ENCODE measurements around the gene GBA2.

Gene GBA2

DNA sequence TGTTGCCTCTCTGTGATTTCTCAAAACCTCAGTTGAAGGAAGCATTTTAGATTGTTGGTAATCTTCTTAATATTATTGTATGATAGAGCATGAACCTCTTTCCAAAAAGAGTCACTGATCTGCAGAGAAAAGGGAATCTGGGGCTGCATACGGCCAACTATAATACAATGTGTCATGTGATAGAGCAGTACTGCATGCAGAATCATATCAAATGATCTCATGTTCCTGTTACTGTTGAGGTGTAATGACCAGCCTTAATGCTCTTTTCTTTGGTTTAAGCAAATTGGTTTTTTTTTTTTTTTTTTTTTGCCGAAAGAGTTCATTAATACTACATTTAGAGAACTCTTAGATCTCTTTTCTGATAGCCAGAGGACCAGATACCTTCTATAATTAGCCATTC lies 18.0 kb upstream of the GBA2 start:
- FAIRE-seq: no peak
- no peak for DNase-seq (ENCODE audit: low spot score)

DNA sequence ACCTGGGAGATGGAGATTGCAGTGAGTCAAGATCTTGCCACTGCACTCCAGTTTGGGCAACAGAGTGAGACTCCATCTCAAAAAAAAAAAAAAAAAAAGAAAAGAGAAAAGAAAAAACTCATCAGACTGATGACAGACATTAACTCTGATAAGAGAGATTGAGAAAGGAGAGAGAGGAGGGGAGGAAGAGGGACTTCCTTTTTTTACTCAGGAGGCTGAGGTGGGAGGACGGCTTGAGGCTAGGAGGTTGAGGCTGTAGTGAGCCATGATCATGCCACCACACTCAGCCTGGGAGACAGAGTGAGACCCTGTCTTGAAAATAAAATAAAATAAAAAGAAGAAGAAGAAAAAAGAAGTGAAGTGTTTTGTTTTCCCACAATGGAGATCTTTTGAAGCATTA lies 14.8 kb upstream of the GBA2 start:
- DNase-seq (ENCODE audit: low spot score): no peak
- no peak for FAIRE-seq

DNA sequence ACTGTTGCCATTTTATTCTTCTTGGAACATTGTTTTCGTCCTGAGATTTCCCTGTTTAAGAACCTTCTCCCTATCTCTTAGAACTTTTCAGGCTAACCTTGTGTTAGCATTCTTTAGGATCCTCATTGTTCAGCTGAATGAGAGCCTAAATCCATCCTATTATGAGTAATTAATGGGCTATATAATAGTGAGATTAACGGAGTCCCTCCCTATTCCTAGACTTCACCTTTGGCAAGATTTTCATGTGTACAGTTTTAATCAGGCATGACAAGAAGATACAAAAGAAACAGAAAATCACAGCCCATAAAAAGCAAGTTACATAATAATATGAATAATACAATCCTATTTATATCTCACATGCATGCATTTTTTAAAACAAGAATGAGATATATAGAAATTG lies 14.2 kb upstream of the GBA2 start:
- no peak for FAIRE-seq
- DNase-seq (ENCODE audit: low spot score): no peak

GRCh38 chr9:35760651-35761050 lies 11.6 kb upstream of the GBA2 start:
- no peak for FAIRE-seq
- no peak for DNase-seq (ENCODE audit: low spot score)

DNA sequence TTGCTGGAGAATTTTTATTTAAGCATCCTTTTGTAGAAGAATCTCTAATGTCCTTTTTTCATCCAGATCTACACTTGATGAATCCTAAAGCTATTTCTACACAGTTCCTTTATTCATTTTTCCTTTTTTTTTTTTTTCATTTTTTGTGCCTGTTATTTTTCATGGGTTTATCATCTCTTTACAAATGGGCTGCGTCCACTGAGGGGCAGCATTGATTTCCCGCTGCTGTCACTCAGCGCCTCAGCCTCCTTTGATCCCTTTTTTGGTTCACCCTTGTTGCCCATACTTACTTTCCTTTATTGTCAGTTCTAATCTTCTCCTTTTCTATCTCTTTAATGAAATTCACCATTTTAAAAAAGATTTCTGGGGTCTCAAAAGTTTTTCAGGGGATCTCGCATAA lies 10.8 kb upstream of the GBA2 start:
- no peak for FAIRE-seq

GRCh38 chr9:35758475-35759050 lies 9.5 kb upstream of the GBA2 start:
- DNase-seq (ENCODE audit: low spot score) (no peak), FAIRE-seq (no peak)

More for the DNA sequence above, 10.8 kb upstream of the GBA2 start:
- no peak for DNase-seq (ENCODE audit: low spot score)

GRCh38 chr9:35757892-35758275 lies 8.9 kb upstream of the GBA2 start:
- FAIRE-seq (no peak), DNase-seq (ENCODE audit: low spot score) (no peak)

- FAIRE-seq: no peak
- no peak for DNase-seq (ENCODE audit: low spot score)
These were observed 8.3 kb upstream of the GBA2 start for GRCh38 chr9:35757226-35757891.

- DNase-seq (ENCODE audit: low spot score): no peak
- FAIRE-seq: no peak
These were observed 7.5 kb upstream of the GBA2 start for GRCh38 chr9:35756275-35757225.

DNA sequence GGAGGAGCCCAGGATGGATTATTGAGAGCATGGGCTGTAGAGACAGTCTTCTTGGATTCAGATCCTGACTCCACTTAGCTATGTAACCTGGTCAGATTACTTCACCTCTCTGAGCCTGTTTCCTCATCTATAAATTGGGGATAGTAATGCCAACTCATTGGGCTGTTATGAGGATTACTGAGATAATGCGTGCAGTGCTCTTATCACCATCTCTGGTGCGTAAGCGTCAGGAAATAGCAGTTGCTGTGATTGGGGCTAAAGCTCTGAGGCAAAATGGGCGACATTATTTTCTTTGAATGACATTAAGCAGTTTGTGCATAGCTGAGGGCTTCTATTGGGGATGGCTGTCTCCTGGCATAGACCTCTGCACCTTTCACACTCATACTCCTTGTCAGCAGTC lies 6.0 kb upstream of the GBA2 start:
- no peak for FAIRE-seq

GRCh38 chr9:35754264-35754663 lies 5.2 kb upstream of the GBA2 start, which contains the start of gene MSMP:
TSS of gene MSMP (minus strand) at chr9:35754276. CDS start at chr9:35754129, 147 bp downstream.
- DNase-seq (ENCODE audit: low spot score) (no peak), FAIRE-seq (no peak)

More for the DNA sequence above, 6.0 kb upstream of the GBA2 start:
- no peak for DNase-seq (ENCODE audit: low spot score)

- DNase-seq (ENCODE audit: low spot score) (no peak), FAIRE-seq (no peak)
These were observed 4.4 kb upstream of the GBA2 start for GRCh38 chr9:35753466-35753865.

- DNase-seq (ENCODE audit: low spot score) (no peak), FAIRE-seq (no peak)
These were observed 1.2 kb upstream of the GBA2 start for GRCh38 chr9:35750256-35750531.

DNA sequence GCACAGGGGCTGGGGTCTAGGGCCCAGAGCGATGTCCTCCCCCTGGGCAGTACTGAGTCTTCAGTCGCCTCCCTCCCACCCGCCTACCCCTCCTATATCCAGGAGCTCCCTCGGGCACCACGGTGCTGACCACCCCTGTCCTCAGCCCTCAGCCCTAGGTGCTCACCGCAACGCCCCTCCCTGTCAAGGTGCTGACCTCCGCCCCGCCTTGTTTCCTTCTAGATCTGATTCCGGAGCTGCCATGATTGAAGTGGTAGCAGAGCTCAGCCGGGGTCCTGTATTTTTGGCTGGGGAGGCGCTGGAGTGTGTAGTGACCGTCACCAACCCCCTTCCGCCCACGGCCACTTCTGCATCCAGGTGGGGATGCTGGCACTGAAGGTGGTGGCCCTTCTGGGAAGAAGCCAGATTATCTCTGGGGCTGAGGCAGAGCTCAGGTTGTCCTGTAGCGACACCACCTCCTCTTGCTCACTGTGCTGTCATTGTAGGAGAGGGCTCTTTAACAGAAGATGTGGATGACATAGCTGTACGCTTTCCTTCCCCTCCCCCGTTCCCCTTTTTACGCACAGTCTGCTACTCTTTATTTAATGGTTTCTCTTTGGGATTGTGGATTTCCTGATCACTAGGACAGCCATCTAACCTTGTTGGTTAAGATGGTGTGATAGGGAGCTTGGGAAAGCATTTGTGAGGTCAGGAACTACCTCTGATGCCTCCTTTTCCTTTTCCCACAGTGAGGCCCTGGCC lies 657 bp upstream of the GBA2 start:
- FAIRE-seq: no peak
- DNase-seq (ENCODE audit: low spot score): peak; percentile 45

- no peak for FAIRE-seq
These were observed 678 bp downstream of the GBA2 start for GRCh38 chr9:35748242-35748857.

DNA sequence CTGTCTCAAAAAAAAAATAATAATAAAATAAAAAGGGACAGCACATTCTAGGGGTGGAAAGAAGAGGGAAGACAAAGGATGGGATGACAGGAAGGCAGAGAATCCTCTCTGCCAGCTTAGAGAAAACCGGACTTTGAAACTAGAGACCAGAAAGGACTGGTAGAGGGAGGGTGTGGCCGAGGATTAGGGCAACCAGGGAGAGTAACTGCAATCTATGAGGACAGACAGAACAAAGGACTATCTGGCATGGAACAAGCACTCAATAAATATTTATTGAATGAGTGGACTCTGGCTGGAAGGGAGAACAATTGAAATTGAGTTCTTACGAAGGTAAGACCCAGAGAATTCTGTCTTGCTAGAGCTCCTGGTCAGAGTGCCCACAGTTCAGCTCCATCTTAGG lies 2.4 kb downstream of the GBA2 start:
- FAIRE-seq: no peak
- DNase-seq (ENCODE audit: low spot score): no peak

More at GRCh38 chr9:35748242-35748857, 678 bp downstream of the GBA2 start:
- no peak for DNase-seq (ENCODE audit: low spot score)

GRCh38 chr9:35745569-35745968 lies 3.5 kb downstream of the GBA2 start:
- FAIRE-seq (no peak), DNase-seq (ENCODE audit: low spot score) (no peak)

GRCh38 chr9:35743880-35744518 lies 5.0 kb downstream of the GBA2 start:
- no peak for FAIRE-seq
- DNase-seq (ENCODE audit: low spot score): no peak

DNA sequence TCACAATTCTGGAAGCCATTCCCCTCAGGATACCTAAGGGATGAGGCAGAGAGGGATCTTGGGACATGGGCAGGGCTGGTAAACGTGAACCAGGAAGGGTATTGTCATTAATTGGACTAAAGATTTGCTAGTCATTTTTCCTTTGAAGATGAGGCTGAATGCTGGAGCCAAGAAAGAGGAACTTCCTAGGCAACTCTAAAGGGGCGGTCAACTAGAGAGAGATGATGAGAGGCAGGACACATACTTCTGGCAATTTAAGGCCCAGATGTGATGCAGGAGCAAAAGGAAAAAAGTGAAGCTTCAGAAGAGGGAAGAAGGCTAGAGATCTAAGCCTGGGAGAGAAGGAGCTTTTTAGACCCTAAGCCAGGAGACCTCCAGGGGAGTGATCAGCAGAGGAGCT lies 5.6 kb downstream of the GBA2 start:
- DNase-seq (ENCODE audit: low spot score): no peak
- no peak for FAIRE-seq

- FAIRE-seq (no peak), DNase-seq (ENCODE audit: low spot score) (no peak)
These were observed 7.3 kb downstream of the GBA2 start for GRCh38 chr9:35741740-35742139.

DNA sequence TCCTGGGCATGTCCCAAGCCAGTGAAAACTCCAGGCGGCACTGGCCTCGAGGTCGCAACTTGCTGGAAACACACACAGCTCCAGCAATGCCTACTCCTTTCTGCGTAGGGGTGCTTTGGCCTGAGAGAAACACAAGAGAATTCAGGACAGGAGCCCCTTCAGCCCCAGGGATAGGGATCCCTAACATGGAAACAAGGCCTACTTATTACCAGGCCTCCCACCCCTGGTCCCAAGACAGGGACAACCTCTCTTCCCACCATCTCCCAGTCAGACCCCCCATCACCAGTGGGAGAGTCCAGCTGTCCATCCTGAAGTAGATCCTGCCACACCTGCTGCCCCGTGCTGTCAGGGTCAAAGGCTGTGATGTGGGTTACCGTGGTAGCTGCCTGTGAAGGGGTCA lies 8.8 kb downstream of the GBA2 start:
- FAIRE-seq (no peak), DNase-seq (ENCODE audit: low spot score) (no peak)
